ENCODE measurements around the gene ZNF764.
"Not testable (repeated sequence)": the region's sequence is repeated elsewhere in the genome, so short reads cannot be mapped to it uniquely, and the experiment has no call there.

DNA sequence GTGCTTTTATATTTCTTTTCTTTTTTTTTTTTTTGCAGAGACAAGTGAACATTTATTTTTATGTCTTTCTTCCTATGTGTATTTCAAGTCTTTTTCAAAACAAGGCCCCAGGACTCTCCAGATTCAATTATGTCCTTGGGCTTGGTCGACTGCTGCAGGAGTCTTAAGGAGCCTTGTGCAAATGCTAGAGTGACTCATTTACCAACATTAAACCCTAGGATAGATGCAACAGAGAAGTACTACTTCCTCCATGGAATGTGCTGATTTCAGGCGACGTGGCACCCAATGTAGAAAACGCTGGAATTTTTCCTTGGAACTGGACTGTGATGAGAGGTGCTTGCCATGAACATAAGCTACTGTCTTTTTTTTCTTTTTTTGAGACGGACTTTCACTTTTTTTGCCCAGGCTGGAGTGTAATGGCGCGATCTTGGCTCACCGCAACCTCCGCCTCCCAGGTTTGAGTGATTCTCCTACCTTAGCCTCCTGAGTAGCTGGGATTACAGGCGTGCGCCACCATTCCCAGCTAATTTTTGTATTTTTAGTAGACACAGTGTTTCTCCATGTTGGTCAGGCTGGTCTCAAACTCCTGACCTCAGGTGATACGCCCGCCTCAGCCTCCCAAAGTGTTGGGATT, 21.7 kb downstream of the ZNF764 start:
- not testable (repeated sequence) for TF ChIP-seq POLR2A (IDR thresholded peaks at IDR 0.05)
- TF ChIP-seq, protein P1, sequence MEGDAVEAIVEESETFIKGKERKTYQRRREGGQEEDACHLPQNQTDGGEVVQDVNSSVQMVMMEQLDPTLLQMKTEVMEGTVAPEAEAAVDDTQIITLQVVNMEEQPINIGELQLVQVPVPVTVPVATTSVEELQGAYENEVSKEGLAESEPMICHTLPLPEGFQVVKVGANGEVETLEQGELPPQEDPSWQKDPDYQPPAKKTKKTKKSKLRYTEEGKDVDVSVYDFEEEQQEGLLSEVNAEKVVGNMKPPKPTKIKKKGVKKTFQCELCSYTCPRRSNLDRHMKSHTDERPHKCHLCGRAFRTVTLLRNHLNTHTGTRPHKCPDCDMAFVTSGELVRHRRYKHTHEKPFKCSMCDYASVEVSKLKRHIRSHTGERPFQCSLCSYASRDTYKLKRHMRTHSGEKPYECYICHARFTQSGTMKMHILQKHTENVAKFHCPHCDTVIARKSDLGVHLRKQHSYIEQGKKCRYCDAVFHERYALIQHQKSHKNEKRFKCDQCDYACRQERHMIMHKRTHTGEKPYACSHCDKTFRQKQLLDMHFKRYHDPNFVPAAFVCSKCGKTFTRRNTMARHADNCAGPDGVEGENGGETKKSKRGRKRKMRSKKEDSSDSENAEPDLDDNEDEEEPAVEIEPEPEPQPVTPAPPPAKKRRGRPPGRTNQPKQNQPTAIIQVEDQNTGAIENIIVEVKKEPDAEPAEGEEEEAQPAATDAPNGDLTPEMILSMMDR (IDR thresholded peaks at IDR 0.05), result not testable (repeated sequence)
